Astrocyte of the spinal cord (primary cell): ENCODE data around the gene GAREM1.
"Not testable (repeated sequence)": the region's sequence is repeated elsewhere in the genome, so short reads cannot be mapped to it uniquely, and the experiment has no call there.

Experiments used
- DNase-seq: peaks from one replicate; pipeline ENCODE4 v3.0.0; 2011; ENCODE audit warnings: low read depth, low spot score
- H3K4me3 ChIP-seq: 2 replicates; pipeline ENCODE4 v1.5.1; 2011; ENCODE audit warnings: low read depth, mild to moderate bottlenecking, low read length, moderate library complexity
- CTCF ChIP-seq: IDR thresholded peaks from 2 replicates; pipeline ENCODE4 v1.5.1; 2012; ENCODE audit warnings: low read depth, mild to moderate bottlenecking, low read length, inconsistent platforms
- in situ Hi-C: cut with HindIII; loops from 2 replicates; pipeline ENCODE4 v1.10.0; 2017; ENCODE audit warnings: low sequenced_read_pairs

The GAREM1 gene

GRCh38 chr18:32349728-32350395, 120.8 kb downstream of the GAREM1 start:
- peak overlapping the region; percentile 10 for H3K4me3 ChIP-seq
- peak; percentile 98 for DNase-seq
- in situ Hi-C loops: no loop called here
- no peak for TF ChIP-seq CTCF

GRCh38 chr18:32346671-32347070, 124.0 kb downstream of the GAREM1 start:
- H3K4me3 ChIP-seq: no peak overlapping the region
- in situ Hi-C loops: no loop called here
- no peak for TF ChIP-seq CTCF
- DNase-seq: peak; percentile 54

GRCh38 chr18:32343634-32344033, 127.0 kb downstream of the GAREM1 start:
- no peak for TF ChIP-seq CTCF
- H3K4me3 ChIP-seq: no peak overlapping the region
- in situ Hi-C loops: no loop called here
- no peak for DNase-seq

- H3K4me3 ChIP-seq, DNase-seq, in situ Hi-C loops: not testable (repeated sequence)
Measured at GRCh38 chr18:32341112-32341511, 129.6 kb downstream of the GAREM1 start.

GRCh38 chr18:32339045-32339444, 131.6 kb downstream of the GAREM1 start:
- TF ChIP-seq CTCF: no peak
- in situ Hi-C loops: no loop called here
- no peak for DNase-seq
- H3K4me3 ChIP-seq: no peak overlapping the region

- in situ Hi-C loops: no loop called here
- no peak overlapping the region for H3K4me3 ChIP-seq
- no peak for DNase-seq
- no peak for TF ChIP-seq CTCF
Measured at GRCh38 chr18:32337821-32338220, 132.9 kb downstream of the GAREM1 start.

- no peak overlapping the region for H3K4me3 ChIP-seq
- TF ChIP-seq CTCF: no peak
- in situ Hi-C loops: no loop called here
- DNase-seq: no peak
Measured at GRCh38 chr18:32337347-32337746, 133.3 kb downstream of the GAREM1 start.
